GM12878 (cell line): ENCODE results near the gene PAF1. TPM values are rescaled to one million over a fixed set of nuclear protein-coding genes. Genes with fewer than 3 reads are reported as not detected.

Source experiments
- ATF7 ChIP-seq: fragments of 450-650 bp; IDR thresholded peaks from 2 replicates; pipeline ENCODE4 v1.6.1; 2016; ENCODE audit warnings: low read depth, mild to moderate bottlenecking
- CHD4 ChIP-seq: fragments of 200-600 bp; sonication (generic); IDR thresholded peaks from 2 replicates; pipeline ENCODE4 v1.6.1; 2016; ENCODE audit warnings: mild to moderate bottlenecking
- GATAD2B ChIP-seq: fragments of 450-650 bp; conservative IDR thresholded peaks from 2 replicates; pipeline ENCODE4 v1.6.1; 2017; ENCODE audit warnings: low read depth, mild to moderate bottlenecking, moderate library complexity
- HDGF ChIP-seq: fragments of 450-650 bp; IDR thresholded peaks from 2 replicates; pipeline ENCODE4 v1.6.1; 2016; ENCODE audit warnings: antibody characterized with exemption
- MTA3 ChIP-seq: IDR thresholded peaks from 2 replicates; pipeline ENCODE4 v1.6.1; 2012; ENCODE audit warnings: low read length, inconsistent platforms, borderline replicate concordance
- RBBP5 ChIP-seq: fragments of 200-600 bp; sonication (generic); conservative IDR thresholded peaks from 2 replicates; pipeline ENCODE4 v1.6.1; 2016
- SMAD1 ChIP-seq: fragments of 450-650 bp; IDR thresholded peaks from 2 replicates; pipeline ENCODE4 v1.6.1; 2018; ENCODE audit warnings: mild to moderate bottlenecking, low read depth; ENCODE audit not compliant: partially characterized antibody
- SUPT20H ChIP-seq: IDR thresholded peaks from 2 replicates; pipeline ENCODE4 v1.6.1; 2011; ENCODE audit warnings: low read depth, mild to moderate bottlenecking, low read length, moderate library complexity, borderline replicate concordance; ENCODE audit not compliant: control insufficient read depth
- YBX1 ChIP-seq: fragments of 450-650 bp; IDR thresholded peaks from 2 replicates; pipeline ENCODE4 v1.6.1; 2016; ENCODE audit warnings: antibody characterized with exemption
- ZZZ3 ChIP-seq: IDR thresholded peaks from 2 replicates; pipeline ENCODE4 v1.6.1; 2011; ENCODE audit warnings: low read depth; ENCODE audit not compliant: control insufficient read depth, insufficient read length
- polyA plus RNA-seq, 11 experiments: library from polyadenylated mRNA; depleted of rRNA in 4 of 11; unstranded in 6 of 11; stranded (reverse) in 5 of 11; fragments of >200 nt; fragmentation: Nextera tagmentation in 4 of 11; fragmentation: Illumina TruSeq in 1 of 11; extraction: Ambion mirVana in 4 of 11; extraction: Trizol in 1 of 11; gene quantifications; 1 replicate in 1 of 11; 2 replicates in 10 of 11; pipeline versions ENCODE4 v1.2.1 to v1.2.3, GENCODE V29; 2011 to 2016; ENCODE audit warnings: inconsistent platforms in 2 of 11, missing spikeins in 2 of 11, low read depth in 1 of 11
- total RNA-seq, 4 experiments: library from RNA; depleted of rRNA in 3 of 4; stranded (reverse); fragments of >200 nt in 3 of 4; fragmentation: Illumina TruSeq in 1 of 4; extraction: Trizol in 1 of 4; gene quantifications; 2 replicates each; pipeline versions ENCODE4 v1.2.1 to v1.2.3, GENCODE V29; 2013 to 2021
- TF ChIP-seq, protein P1 (sequence below): fragments of 450-650 bp; IDR thresholded peaks from 2 replicates; pipeline ENCODE4 v1.6.1; 2016; ENCODE audit warnings: mild to moderate bottlenecking
- TF ChIP-seq, protein P2 (sequence below): fragments of 150-350 bp; IDR thresholded peaks from 2 replicates; pipeline ENCODE4 v1.6.1; 2016; ENCODE audit warnings: low read depth, low read length
- TF ChIP-seq, protein P3 (sequence below): IDR thresholded peaks from 2 replicates; pipeline ENCODE4 v1.6.1; 2012; ENCODE audit warnings: mild to moderate bottlenecking, low read depth, low read length
- TF ChIP-seq, protein P4 (sequence below): fragments of 450-650 bp; IDR thresholded peaks from 2 replicates; pipeline ENCODE4 v1.6.1; 2018; ENCODE audit warnings: borderline replicate concordance, mild to moderate bottlenecking; ENCODE audit not compliant: partially characterized antibody
- TF ChIP-seq, protein P5 (sequence below): fragments of 450-650 bp; IDR thresholded peaks from 2 replicates; pipeline ENCODE4 v1.6.1; 2017; ENCODE audit warnings: mild to moderate bottlenecking

The PAF1 gene
- total and polyA plus RNA-seq, 10 of the 15 experiments (the other 5 are each of a cell fraction or from before 2014, with no cell fraction given) = 1.7 to 45.8 (median 39.6) TPM

DNA sequence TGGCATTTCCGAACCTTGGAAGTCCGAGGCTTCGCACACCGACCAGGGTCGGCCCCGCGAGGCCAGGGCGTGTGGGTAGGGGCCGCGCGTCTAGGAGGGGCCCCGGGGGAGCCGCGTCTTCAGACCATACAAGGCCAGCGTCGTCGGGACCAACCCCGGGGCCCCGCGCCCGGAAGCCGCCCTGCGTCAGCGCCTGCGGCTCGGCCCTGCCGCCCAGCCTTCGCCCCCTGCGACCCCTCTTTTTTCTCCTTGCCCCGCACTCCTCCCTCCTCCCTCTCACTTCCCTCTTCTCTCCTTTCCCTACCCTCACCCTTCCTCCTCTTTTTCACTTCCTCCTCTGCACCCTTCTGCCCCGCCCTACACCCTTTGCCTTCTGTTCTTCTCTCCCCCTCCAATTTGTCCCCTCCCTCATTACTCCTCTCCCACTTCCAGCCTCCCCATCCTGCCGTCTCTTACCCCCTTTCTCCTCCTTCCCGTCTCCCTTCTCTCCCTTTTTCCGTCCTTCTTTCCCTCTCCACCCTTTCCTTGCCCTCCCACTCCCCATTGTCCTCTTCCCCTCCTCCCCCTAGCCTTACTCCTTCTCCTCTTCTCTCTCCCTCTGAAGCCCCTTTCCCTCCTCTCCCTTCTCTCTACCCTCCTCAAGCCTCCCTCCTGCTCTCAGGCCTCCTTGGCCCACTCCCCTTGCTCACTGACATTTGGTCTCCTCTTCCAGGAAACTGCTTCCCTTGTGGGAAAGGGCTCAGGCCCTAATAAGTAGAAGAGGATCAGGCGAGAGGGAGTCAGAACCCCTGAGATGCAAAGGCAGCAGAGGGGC lies 19.3 kb upstream of the PAF1 start (continued):
- TF ChIP-seq, protein P1, sequence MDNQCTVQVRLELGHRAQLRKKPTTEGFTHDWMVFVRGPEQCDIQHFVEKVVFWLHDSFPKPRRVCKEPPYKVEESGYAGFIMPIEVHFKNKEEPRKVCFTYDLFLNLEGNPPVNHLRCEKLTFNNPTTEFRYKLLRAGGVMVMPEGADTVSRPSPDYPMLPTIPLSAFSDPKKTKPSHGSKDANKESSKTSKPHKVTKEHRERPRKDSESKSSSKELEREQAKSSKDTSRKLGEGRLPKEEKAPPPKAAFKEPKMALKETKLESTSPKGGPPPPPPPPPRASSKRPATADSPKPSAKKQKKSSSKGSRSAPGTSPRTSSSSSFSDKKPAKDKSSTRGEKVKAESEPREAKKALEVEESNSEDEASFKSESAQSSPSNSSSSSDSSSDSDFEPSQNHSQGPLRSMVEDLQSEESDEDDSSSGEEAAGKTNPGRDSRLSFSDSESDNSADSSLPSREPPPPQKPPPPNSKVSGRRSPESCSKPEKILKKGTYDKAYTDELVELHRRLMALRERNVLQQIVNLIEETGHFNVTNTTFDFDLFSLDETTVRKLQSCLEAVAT = peak; percentile 99
- TF ChIP-seq, protein P2, sequence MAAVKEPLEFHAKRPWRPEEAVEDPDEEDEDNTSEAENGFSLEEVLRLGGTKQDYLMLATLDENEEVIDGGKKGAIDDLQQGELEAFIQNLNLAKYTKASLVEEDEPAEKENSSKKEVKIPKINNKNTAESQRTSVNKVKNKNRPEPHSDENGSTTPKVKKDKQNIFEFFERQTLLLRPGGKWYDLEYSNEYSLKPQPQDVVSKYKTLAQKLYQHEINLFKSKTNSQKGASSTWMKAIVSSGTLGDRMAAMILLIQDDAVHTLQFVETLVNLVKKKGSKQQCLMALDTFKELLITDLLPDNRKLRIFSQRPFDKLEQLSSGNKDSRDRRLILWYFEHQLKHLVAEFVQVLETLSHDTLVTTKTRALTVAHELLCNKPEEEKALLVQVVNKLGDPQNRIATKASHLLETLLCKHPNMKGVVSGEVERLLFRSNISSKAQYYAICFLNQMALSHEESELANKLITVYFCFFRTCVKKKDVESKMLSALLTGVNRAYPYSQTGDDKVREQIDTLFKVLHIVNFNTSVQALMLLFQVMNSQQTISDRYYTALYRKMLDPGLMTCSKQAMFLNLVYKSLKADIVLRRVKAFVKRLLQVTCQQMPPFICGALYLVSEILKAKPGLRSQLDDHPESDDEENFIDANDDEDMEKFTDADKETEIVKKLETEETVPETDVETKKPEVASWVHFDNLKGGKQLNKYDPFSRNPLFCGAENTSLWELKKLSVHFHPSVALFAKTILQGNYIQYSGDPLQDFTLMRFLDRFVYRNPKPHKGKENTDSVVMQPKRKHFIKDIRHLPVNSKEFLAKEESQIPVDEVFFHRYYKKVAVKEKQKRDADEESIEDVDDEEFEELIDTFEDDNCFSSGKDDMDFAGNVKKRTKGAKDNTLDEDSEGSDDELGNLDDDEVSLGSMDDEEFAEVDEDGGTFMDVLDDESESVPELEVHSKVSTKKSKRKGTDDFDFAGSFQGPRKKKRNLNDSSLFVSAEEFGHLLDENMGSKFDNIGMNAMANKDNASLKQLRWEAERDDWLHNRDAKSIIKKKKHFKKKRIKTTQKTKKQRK = no peak
- TF ChIP-seq YBX1 = peak; percentile 86; the same call in 1 of the 2 replicates
- TF ChIP-seq MTA3 = no peak
- TF ChIP-seq GATAD2B = peak; percentile 96
- TF ChIP-seq, protein P3, sequence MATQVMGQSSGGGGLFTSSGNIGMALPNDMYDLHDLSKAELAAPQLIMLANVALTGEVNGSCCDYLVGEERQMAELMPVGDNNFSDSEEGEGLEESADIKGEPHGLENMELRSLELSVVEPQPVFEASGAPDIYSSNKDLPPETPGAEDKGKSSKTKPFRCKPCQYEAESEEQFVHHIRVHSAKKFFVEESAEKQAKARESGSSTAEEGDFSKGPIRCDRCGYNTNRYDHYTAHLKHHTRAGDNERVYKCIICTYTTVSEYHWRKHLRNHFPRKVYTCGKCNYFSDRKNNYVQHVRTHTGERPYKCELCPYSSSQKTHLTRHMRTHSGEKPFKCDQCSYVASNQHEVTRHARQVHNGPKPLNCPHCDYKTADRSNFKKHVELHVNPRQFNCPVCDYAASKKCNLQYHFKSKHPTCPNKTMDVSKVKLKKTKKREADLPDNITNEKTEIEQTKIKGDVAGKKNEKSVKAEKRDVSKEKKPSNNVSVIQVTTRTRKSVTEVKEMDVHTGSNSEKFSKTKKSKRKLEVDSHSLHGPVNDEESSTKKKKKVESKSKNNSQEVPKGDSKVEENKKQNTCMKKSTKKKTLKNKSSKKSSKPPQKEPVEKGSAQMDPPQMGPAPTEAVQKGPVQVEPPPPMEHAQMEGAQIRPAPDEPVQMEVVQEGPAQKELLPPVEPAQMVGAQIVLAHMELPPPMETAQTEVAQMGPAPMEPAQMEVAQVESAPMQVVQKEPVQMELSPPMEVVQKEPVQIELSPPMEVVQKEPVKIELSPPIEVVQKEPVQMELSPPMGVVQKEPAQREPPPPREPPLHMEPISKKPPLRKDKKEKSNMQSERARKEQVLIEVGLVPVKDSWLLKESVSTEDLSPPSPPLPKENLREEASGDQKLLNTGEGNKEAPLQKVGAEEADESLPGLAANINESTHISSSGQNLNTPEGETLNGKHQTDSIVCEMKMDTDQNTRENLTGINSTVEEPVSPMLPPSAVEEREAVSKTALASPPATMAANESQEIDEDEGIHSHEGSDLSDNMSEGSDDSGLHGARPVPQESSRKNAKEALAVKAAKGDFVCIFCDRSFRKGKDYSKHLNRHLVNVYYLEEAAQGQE = 0 out of 2 replicates have a peak, but pooled peaks have one; percentile 8
- TF ChIP-seq HDGF = peak; percentile 100
- TF ChIP-seq, protein P4, sequence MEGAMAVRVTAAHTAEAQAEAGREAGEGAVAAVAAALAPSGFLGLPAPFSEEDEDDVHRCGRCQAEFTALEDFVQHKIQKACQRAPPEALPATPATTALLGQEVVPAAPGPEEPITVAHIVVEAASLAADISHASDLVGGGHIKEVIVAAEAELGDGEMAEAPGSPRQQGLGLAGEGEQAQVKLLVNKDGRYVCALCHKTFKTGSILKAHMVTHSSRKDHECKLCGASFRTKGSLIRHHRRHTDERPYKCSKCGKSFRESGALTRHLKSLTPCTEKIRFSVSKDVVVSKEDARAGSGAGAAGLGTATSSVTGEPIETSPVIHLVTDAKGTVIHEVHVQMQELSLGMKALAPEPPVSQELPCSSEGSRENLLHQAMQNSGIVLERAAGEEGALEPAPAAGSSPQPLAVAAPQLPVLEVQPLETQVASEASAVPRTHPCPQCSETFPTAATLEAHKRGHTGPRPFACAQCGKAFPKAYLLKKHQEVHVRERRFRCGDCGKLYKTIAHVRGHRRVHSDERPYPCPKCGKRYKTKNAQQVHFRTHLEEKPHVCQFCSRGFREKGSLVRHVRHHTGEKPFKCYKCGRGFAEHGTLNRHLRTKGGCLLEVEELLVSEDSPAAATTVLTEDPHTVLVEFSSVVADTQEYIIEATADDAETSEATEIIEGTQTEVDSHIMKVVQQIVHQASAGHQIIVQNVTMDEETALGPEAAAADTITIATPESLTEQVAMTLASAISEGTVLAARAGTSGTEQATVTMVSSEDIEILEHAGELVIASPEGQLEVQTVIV = peak; percentile 78
- peak; percentile 96 for TF ChIP-seq SMAD1
- TF ChIP-seq, protein P5, sequence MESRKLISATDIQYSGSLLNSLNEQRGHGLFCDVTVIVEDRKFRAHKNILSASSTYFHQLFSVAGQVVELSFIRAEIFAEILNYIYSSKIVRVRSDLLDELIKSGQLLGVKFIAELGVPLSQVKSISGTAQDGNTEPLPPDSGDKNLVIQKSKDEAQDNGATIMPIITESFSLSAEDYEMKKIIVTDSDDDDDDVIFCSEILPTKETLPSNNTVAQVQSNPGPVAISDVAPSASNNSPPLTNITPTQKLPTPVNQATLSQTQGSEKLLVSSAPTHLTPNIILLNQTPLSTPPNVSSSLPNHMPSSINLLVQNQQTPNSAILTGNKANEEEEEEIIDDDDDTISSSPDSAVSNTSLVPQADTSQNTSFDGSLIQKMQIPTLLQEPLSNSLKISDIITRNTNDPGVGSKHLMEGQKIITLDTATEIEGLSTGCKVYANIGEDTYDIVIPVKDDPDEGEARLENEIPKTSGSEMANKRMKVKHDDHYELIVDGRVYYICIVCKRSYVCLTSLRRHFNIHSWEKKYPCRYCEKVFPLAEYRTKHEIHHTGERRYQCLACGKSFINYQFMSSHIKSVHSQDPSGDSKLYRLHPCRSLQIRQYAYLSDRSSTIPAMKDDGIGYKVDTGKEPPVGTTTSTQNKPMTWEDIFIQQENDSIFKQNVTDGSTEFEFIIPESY = no peak; the same call in 1 of the 2 replicates
- TF ChIP-seq ZZZ3 = no peak
- TF ChIP-seq RBBP5 = no peak
- TF ChIP-seq CHD4 = no peak
- TF ChIP-seq SUPT20H = no peak
- peak; percentile 78 for TF ChIP-seq ATF7
